Dermis microvascular lymphatic vessel endothelial cell (primary cell): Measurements from ENCODE around the gene CLDN10. TPM values are rescaled to one million over a fixed set of nuclear protein-coding genes. Genes with fewer than 3 reads are reported as not detected.

ENCODE experiments used
- DNase-seq, 2 donors: peaks; one replicate each; pipeline versions ENCODE4 v3.0.0 to v3.0.0-alpha.2; 2010; ENCODE audit warnings: low read depth in 2 of 2
- total RNA-seq: library from RNA; depleted of rRNA; stranded (reverse); fragments of >200 nt; gene quantifications from 2 replicates; pipeline ENCODE4 v1.2.1, GENCODE V29; 2014

CLDN10 gene
- total RNA-seq, 1 donor from 2014 or later = 0.13 TPM

GRCh38 chr13:95601216-95601615 lies 48.7 kb downstream of the CLDN10 start:
- peak in 1 of 2 donors; percentile 53 for DNase-seq

GRCh38 chr13:95601906-95602305 lies 49.4 kb downstream of the CLDN10 start:
- no peak for DNase-seq

DNA sequence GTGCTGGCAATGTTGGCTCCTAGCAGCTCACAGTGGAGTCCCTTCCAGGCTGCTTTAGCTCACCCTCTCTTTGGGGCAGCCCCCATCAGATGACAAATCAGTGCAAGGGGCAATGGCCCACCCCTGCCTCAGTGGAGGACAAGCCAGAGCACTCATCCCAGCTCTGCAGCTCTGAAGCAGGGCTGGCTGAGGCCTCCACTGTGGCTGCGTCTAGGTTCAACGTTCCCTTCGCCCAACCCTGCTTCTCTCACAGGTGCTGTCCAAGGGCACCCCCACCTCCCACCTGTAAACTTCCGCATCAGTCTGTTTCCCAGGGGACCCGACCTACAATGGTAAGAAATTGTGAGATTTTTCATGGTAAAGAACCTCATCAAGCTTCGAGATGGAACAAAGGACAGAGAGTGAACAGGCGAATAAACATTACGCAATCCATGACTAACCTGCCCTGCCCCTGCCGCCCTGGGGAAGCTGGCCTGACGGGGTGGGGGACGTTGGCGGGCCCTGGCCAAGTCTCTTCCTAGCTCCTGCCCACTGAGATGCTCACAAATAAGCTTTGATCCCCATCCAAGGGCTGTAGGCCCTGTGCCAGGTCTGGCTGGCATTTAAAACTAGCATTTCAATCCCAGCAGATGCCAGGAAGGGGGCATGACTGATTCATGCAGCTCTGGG lies 51.5 kb downstream of the CLDN10 start:
- DNase-seq = peak; percentile 20 to 80

DNA sequence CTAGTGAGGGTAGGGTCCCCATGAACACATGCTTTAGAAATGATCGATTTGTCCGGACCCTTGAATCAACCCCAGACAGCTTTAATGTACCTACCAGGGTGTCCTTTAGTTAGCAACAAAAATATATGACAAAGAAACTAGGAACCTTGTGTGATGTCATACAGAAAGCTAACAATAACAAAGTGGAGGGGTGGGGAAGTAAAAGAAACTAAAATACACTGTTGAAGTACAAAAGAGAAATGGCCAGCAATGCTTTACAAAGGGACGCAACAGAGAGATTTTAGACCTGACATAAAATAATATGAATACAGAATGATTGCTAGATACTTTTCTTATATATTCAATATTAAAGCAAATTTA lies 52.0 kb downstream of the CLDN10 start:
- no peak for DNase-seq

DNA sequence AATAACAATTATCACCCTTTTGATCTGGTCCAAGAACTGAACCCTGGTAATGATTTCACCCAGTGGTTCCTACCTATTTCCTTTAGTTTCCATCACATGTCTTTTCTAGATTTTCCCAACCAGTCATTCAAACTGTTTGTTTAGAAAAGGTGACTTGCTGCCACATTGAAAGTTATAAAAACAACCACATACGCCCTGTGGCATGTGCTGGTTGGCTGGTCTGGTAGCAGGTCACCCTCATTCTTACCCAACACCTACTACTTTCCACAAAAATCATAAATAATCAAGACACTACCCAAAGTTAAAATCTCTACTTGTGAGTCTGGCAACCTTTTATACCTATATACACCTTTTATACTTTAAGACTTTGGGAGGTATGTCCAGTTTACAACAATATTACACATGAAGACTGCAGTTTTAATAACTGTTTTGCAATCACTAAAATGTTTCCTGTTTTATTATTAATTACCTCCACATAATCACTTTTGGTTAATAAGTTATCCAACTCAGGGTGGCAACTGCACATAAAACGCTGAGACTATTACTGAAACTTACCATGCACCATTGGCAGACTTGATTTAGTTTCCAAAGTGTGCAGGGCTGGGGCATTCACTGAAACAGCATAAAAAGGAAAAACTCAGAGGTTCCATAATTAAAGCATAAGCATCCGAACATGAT lies 53.1 kb downstream of the CLDN10 start:
- peak in 1 of 2 donors; percentile 17 for DNase-seq

- peak; percentile 68 to 87 for DNase-seq
These were observed 54.8 kb downstream of the CLDN10 start for GRCh38 chr13:95607366-95607765.

DNA sequence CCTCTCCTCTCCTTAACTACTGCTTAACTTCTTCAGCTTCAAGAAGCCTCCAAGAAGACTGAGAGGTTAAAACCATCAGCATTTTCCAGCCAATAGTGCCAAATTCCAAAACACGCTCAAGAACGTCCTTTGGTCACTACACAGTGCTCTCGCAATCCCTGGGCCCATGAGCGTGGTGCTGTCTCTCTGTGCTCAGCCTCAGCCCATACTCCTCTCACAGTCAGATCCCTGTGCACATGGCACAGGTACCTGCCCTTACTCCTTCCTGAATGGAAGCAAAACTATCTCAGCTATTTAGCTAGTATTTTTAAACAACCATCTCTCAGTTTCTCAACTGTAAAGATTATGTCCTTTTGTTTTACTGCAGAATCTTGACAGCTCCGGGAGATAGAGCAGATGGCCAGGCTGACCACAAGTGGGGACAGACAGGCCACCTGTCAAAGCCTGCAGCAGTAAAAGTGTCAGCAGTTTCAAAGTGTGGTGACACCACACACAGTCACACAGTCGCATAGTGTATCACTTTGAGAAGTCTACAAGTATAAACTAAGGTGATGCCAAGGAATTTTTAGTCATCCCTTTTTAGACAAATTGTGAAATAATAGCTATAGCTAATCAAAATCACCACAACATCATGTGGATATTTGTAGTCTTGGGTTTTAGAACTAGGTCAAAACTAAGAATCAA lies 56.3 kb downstream of the CLDN10 start:
- no peak for DNase-seq

GRCh38 chr13:95614641-95615245 lies 62.2 kb downstream of the CLDN10 start:
- no peak for DNase-seq

- DNase-seq = no peak
These were observed 63.0 kb downstream of the CLDN10 start for GRCh38 chr13:95615539-95615938.

GRCh38 chr13:95620030-95620824 lies 67.7 kb downstream of the CLDN10 start:
- no peak for DNase-seq

DNA sequence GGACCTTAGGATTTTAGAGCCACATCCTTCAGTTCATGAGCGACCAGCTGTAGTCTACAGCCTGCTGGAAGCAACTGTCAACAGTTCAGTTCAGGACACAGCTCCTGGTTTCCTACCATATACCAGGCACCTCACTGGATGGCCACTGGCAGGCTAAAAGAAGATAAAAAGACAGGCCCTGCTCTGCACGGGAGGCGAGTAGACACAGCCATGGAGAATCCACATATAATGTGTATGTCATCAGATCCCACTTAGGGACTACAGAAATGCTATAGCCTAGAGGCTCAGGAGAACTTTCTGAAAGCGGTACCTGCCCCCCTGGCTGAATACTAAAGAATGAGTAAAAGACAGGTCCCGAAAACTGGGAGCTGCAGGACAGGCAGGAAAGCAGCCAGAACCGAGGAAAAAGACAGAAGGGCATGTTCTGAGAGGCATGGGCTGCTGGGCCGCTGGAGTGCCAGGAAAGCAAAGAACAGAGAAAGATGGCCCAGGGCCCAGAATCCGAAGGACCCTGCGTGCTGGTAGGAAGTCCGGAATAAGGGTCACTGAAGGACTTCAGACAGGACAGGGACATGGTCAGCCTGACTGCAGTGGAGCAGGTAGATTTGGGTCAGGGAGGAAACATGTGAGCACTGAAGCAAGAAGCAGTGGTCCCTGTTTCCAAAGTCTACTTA lies 68.4 kb downstream of the CLDN10 start:
- DNase-seq = no peak

- no peak for DNase-seq
These were observed 70.6 kb downstream of the CLDN10 start for GRCh38 chr13:95623141-95623540.

GRCh38 chr13:95624020-95624419 lies 71.5 kb downstream of the CLDN10 start:
- peak; percentile 30 to 61 for DNase-seq

DNA sequence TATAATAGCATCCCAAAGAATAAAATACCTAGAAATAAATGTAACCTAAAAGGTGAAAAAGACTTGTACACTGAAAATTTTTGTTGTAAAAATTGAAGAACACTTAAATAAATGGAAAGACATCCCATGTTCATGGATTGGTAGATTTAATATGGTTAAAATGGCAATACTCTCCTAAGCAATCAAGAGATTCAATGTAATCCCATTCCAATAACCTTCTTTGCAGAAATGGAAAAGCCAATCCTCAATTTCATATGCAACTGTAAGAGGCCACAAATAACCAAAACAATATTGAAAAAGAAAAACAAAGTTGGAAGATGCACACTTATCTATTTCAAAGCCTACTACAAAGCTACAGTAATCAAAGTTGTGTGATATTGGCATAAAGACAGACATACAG lies 74.2 kb downstream of the CLDN10 start:
- DNase-seq = no peak

DNA sequence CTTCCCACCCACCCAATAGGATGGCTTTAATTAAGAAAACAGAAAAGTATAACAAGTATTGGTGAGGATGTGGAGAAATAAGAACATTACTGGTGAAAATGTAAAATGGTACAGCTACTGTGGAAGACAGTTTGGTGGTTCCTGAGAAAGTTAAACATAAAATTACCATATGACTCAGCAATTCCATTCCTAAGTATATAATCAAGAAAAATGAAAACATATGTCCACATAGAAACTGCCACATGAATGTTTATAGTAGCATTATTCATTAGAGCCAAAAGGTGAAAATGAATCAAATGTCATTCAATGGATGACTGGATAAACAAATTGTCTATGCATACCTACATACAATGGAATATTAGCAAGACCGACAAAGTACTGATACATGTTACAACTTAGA lies 75.1 kb downstream of the CLDN10 start:
- no peak for DNase-seq

GRCh38 chr13:95628488-95628887 lies 76.0 kb downstream of the CLDN10 start:
- DNase-seq = no peak

DNA sequence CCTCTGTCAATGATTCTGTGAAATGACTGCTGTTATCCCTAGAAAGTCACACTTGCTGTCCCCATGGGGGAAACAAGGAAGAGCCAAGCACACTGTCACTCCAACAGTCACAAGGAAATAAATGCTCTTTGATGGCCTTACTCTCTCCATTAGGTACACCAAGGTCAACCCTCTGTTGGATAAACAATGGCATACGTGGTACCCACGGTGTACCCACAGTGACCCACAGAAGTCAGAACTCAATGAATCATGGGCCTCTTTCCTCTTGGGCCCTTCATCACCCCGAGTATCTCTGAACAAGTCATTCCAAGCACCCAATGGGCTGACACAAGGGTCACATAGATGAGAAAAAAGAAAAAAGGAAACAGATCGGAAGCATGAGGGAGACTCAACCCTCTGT lies 76.6 kb downstream of the CLDN10 start:
- no peak for DNase-seq
